ENCODE results near the gene PI4KB. TPM values are rescaled to one million over a fixed set of nuclear protein-coding genes. Genes with fewer than 3 reads are reported as not detected.
A peak's percentile ranks its signal among the peaks of the same experiment; 100 is the strongest.

PI4KB gene
- total RNA-seq, 2 experiments from 2014 or later: 46.6 to 47.3 TPM

- Mint-ChIP-seq H3K4me1 (ENCODE audit: low read depth) (peaks cover 13% of the 10 kb centered on the region), H3K27ac (peak overlapping the region; percentile 4), H3K27me3 (no peaks in the 10 kb centered on the region), H3K4me3 (no peak overlapping the region), H3K9me3 (no peaks in the 10 kb centered on the region), H3K36me3 (ENCODE audit: low read depth) (peaks cover 38% of the 10 kb centered on the region)
- ChIA-PET POLR2A (interaction anchor here (0.6 to 1.0 kb wide), 3 partner anchors 12 to 89 kb away, joined by 3 to 5 read pairs (median 4); no protein-coding TSS in a partner anchor), CTCF (interaction anchor here (1.5 kb wide), 1 partner anchor 52 kb away, joined by 3 read pairs; no protein-coding TSS in a partner anchor)
- TF ChIP-seq, protein P1, sequence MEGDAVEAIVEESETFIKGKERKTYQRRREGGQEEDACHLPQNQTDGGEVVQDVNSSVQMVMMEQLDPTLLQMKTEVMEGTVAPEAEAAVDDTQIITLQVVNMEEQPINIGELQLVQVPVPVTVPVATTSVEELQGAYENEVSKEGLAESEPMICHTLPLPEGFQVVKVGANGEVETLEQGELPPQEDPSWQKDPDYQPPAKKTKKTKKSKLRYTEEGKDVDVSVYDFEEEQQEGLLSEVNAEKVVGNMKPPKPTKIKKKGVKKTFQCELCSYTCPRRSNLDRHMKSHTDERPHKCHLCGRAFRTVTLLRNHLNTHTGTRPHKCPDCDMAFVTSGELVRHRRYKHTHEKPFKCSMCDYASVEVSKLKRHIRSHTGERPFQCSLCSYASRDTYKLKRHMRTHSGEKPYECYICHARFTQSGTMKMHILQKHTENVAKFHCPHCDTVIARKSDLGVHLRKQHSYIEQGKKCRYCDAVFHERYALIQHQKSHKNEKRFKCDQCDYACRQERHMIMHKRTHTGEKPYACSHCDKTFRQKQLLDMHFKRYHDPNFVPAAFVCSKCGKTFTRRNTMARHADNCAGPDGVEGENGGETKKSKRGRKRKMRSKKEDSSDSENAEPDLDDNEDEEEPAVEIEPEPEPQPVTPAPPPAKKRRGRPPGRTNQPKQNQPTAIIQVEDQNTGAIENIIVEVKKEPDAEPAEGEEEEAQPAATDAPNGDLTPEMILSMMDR (IDR thresholded peaks at IDR 0.05): no peak
- ATAC-seq (no peak), DNase-seq (no peak)
- intact Hi-C loops (cut with micrococcal nuclease): loop anchor here (10.0 kb wide), 1 partner anchor 116 kb away; no protein-coding TSS in a partner anchor
These were observed 38.7 kb downstream of the PI4KB start for GRCh38 chr1:151288502-151288901.

GRCh38 chr1:151287767-151288500, 39.3 kb downstream of the PI4KB start:
- ATAC-seq (no peak), DNase-seq (no peak)
- intact Hi-C loops (cut with micrococcal nuclease): loop anchor here (10.0 kb wide), 1 partner anchor 117 kb away; no protein-coding TSS in a partner anchor
- H3K27ac Mint-ChIP-seq: no peak overlapping the region
- no peaks in the 10 kb centered on the region for H3K9me3 Mint-ChIP-seq
- TF ChIP-seq, protein P1 (IDR thresholded peaks at IDR 0.05): no peak
- ChIA-PET CTCF (interaction anchor here (1.4 kb wide), 1 partner anchor 52 kb away, joined by 4 read pairs; no protein-coding TSS in a partner anchor), POLR2A (interaction anchor here (0.6 to 1.5 kb wide), 3 partner anchors 8 to 90 kb away, joined by 3 to 4 read pairs (median 4); no protein-coding TSS in a partner anchor)
- H3K36me3 Mint-ChIP-seq (ENCODE audit: low read depth): peaks cover 38% of the 10 kb centered on the region
- no peak overlapping the region for H3K4me3 Mint-ChIP-seq
- no peaks in the 10 kb centered on the region for H3K27me3 Mint-ChIP-seq
- peaks cover 16% of the 10 kb centered on the region for H3K4me1 Mint-ChIP-seq (ENCODE audit: low read depth)

DNA sequence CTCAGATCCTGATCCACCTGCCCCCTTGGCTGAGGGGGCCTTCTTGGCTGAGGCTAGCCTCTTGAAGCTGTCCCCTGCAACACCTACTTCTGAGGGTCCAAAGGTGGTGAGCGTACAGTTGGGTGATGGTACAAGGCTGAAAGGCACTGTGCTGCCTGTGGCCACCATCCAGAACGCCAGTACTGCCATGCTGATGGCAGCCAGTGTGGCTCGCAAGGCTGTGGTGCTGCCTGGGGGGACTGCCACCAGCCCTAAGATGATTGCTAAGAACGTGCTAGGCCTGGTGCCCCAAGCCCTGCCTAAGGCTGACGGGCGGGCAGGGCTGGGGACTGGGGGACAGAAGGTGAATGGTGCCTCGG, 39.9 kb downstream of the PI4KB start:
- ChIA-PET CTCF (interaction anchor here (1.4 kb wide), 1 partner anchor 53 kb away, joined by 4 read pairs; no protein-coding TSS in a partner anchor), POLR2A (interaction anchor here (1.5 kb wide), 1 partner anchor 8 kb away, joined by 4 read pairs; no protein-coding TSS in a partner anchor)
- H3K27ac Mint-ChIP-seq: no peak overlapping the region
- peaks cover 39% of the 10 kb centered on the region for H3K36me3 Mint-ChIP-seq (ENCODE audit: low read depth)
- H3K4me3 Mint-ChIP-seq: no peak overlapping the region
- TF ChIP-seq, protein P1 (IDR thresholded peaks at IDR 0.05): no peak
- intact Hi-C loops (cut with micrococcal nuclease): loop anchor here (10.0 kb wide), 1 partner anchor 117 kb away; no protein-coding TSS in a partner anchor
- H3K27me3 Mint-ChIP-seq: no peaks in the 10 kb centered on the region
- peaks cover 16% of the 10 kb centered on the region for H3K4me1 Mint-ChIP-seq (ENCODE audit: low read depth)
- H3K9me3 Mint-ChIP-seq: no peaks in the 10 kb centered on the region
- no peak for ATAC-seq
- no peak for DNase-seq

GRCh38 chr1:151286619-151287340, 40.4 kb downstream of the PI4KB start:
- no peaks in the 10 kb centered on the region for H3K27me3 Mint-ChIP-seq
- TF ChIP-seq, protein P1 (IDR thresholded peaks at IDR 0.05): no peak
- ChIA-PET POLR2A (interaction anchor here (0.7 to 1.5 kb wide), 2 partner anchors 9 to 25 kb away, joined by 3 to 4 read pairs; no protein-coding TSS in a partner anchor), CTCF (interaction anchor here (1.4 to 4.2 kb wide), 3 partner anchors 14 to 54 kb away, joined by 4 to 22 read pairs (median 10); no protein-coding TSS in a partner anchor)
- H3K4me3 Mint-ChIP-seq: no peak overlapping the region
- ATAC-seq (no peak), DNase-seq (no peak)
- intact Hi-C loops (cut with micrococcal nuclease): loop anchor here (10.0 kb wide), 1 partner anchor 118 kb away; no protein-coding TSS in a partner anchor
- peaks cover 38% of the 10 kb centered on the region for H3K36me3 Mint-ChIP-seq (ENCODE audit: low read depth)
- no peak overlapping the region for H3K27ac Mint-ChIP-seq
- H3K4me1 Mint-ChIP-seq (ENCODE audit: low read depth): peaks cover 16% of the 10 kb centered on the region
- no peaks in the 10 kb centered on the region for H3K9me3 Mint-ChIP-seq

Measured in activated CD8-positive, alpha-beta T cell treated with anti-CD3 and anti-CD28 coated beads for 36 hours (primary cell).